ENCODE results near the gene MB.
A peak's percentile ranks its signal among the peaks of the same experiment; 100 is the strongest.

MB gene

GRCh38 chr22:35591714-35592417, 25.3 kb downstream of the MB start:
- no peak overlapping the region for H3K4me3 ChIP-seq (ENCODE audit: low read depth, low read length)
- DNase-seq (ENCODE audit: low read depth): no peak
- no peak for TF ChIP-seq CTCF (IDR thresholded peaks at IDR 0.05; ENCODE audit: control insufficient read depth, extremely low read depth, insufficient read depth)

GRCh38 chr22:35590634-35591295, 26.4 kb downstream of the MB start:
- TF ChIP-seq CTCF (IDR thresholded peaks at IDR 0.05; ENCODE audit: control insufficient read depth, extremely low read depth, insufficient read depth): no peak
- H3K4me3 ChIP-seq (ENCODE audit: low read depth, low read length): no peak overlapping the region
- DNase-seq (ENCODE audit: low read depth): no peak

GRCh38 chr22:35589756-35590093, 27.4 kb downstream of the MB start:
- DNase-seq (ENCODE audit: low read depth): peak; percentile 39
- TF ChIP-seq CTCF (IDR thresholded peaks at IDR 0.05; ENCODE audit: control insufficient read depth, extremely low read depth, insufficient read depth): no peak
- no peak overlapping the region for H3K4me3 ChIP-seq (ENCODE audit: low read depth, low read length)

GRCh38 chr22:35589071-35589755, 27.9 kb downstream of the MB start:
- peak; percentile 28 for DNase-seq (ENCODE audit: low read depth)
- no peak for TF ChIP-seq CTCF (IDR thresholded peaks at IDR 0.05; ENCODE audit: control insufficient read depth, extremely low read depth, insufficient read depth)

GRCh38 chr22:35587896-35588295, 29.2 kb downstream of the MB start:
- no peak overlapping the region for H3K4me3 ChIP-seq (ENCODE audit: low read depth, low read length)
- TF ChIP-seq CTCF (IDR thresholded peaks at IDR 0.05; ENCODE audit: control insufficient read depth, extremely low read depth, insufficient read depth): no peak
- DNase-seq (ENCODE audit: low read depth): no peak

More at GRCh38 chr22:35589071-35589755, 27.9 kb downstream of the MB start:
- no peak overlapping the region for H3K4me3 ChIP-seq (ENCODE audit: low read depth, low read length)

GRCh38 chr22:35587447-35587870, 29.7 kb downstream of the MB start:
- DNase-seq (ENCODE audit: low read depth): peak; percentile 8
- H3K4me3 ChIP-seq (ENCODE audit: low read depth, low read length): no peak overlapping the region
- TF ChIP-seq CTCF (IDR thresholded peaks at IDR 0.05; ENCODE audit: control insufficient read depth, extremely low read depth, insufficient read depth): no peak
